NCI-H2029 treated with DMSO at 0.1 percent for 48 hours (cell line): ENCODE measurements around the gene TANGO6.
"Not testable (repeated sequence)": the region's sequence is repeated elsewhere in the genome, so short reads cannot be mapped to it uniquely, and the experiment has no call there.

Experiments used
- DNase-seq: peaks from one replicate; lab custom pipeline; 2025; lab: John Stamatoyannopoulos, UW

The TANGO6 gene

GRCh38 chr16:69057400-69058378, 214.4 kb downstream of the TANGO6 start:
- DNase-seq, result no peak

GRCh38 chr16:69063491-69063890, 220.2 kb downstream of the TANGO6 start:
- DNase-seq, result not testable (repeated sequence)

DNA sequence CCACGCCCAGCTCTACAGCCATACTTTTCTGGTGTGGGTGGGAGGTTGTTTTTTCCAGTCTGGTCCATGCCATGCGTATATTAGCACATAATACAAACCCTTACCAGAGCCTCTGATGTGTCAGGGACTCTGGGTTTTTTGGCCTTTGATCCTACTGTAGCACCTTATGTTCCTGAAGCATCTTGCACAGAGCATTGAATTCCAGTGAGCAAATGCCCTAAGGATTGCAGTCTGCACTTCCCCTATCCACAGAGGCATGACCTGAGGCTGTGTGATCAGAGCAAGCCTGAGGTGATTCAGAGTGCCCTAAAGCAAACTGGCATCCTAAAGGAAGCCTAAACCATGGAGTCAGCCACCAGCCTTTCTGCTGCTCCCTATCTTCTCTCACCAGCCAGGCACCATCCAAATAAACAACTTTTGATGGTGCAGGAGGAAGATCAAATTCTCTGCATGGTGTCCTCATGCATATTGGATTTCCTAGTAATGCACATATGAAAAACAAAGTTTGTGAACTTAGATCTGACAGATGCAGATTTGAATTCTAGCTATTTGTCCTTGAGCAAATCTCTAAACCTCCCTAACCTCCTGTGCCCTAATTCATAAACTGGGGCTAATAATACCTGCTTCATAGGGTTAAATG, 220.9 kb downstream of the TANGO6 start:
- DNase-seq, result no peak

GRCh38 chr16:69064764-69065313, 221.5 kb downstream of the TANGO6 start:
- DNase-seq, result no peak

DNA sequence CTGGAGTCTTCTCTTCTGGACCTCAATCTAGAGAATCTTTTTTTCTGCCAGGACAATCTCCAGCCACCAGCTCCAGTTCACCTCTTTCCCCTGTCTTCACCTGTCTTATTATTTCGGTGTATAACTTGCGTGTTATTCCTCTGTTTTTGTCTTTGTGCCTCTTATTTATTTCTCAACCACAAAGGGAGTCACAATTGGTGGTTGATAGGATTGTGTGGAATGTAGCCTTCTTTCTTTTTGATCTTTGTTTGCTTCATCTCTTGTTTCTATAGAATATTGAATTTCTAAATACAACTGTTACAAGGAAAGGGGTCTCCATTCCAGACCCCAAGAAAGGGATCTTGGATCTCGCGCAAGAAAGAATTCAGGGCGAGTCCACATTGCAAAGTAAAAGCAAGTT, 226.2 kb downstream of the TANGO6 start:
- no peak for DNase-seq

DNA sequence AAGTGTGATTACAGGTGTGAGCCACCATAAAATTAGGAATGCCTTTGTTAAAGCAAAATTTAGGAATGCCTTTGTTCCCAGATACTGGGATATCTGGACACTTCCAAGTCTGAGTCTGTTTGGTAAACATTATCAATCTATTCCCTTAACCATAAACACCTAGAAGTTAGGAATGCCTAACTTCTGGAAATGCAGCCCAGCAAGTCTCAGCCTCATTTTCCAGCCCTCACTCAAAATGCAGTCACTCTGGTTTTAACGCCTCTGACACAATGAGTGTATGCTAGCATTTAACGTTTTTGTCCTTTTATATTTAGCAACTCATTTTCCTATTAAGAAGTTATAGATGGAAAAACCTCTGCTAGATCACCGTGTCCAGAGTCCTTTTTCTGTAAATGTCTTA, 227.7 kb downstream of the TANGO6 start:
- no peak for DNase-seq

- no peak for DNase-seq
These were observed 229.3 kb downstream of the TANGO6 start for GRCh38 chr16:69072640-69072974.

DNA sequence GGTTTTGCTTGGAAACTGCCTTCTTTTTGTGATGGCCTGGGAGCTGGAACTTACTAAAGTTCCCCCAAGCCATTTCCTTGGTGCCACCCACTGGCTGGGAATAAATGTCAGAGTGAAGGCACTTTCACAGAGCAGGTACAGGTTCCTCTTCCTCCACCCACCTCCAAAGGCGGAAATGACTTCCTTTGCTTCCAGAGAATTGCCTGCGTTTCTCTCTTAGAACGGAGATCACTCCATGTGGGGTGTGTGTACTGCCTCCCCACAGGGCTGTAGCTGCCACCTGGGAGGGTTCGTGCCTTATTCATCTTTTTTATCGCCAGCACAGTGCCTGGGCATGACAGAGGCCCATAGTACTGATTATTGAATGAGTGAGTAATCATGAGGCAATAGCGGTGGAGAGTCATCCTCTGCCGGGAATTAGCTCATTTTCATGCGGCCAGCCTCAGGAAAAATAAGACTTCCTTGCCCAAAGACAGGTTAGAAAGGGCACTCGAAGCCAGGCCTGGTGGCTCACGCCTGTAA, 229.9 kb downstream of the TANGO6 start:
- no peak for DNase-seq

GRCh38 chr16:69077251-69077650, 233.9 kb downstream of the TANGO6 start:
- no peak for DNase-seq

DNA sequence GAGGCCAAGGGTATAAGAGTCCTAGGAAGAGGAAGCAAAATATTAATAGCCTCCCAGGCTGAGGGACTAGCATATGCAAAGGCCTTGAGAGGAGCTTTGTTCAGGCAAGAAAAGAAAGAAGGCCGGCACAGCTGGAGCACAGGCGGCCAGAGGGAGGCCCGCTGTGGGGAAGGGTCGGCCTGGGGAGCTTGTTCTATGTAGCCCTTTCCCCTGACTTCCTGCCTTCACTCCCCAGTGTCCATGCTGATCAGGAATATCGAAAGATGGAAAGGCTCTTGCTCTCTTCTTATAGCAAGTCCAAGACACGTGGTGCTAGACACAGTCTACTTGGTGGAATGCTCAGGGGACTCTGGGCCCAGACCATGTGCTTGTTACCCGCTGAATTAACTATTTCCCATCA, 234.7 kb downstream of the TANGO6 start:
- DNase-seq, result no peak

DNA sequence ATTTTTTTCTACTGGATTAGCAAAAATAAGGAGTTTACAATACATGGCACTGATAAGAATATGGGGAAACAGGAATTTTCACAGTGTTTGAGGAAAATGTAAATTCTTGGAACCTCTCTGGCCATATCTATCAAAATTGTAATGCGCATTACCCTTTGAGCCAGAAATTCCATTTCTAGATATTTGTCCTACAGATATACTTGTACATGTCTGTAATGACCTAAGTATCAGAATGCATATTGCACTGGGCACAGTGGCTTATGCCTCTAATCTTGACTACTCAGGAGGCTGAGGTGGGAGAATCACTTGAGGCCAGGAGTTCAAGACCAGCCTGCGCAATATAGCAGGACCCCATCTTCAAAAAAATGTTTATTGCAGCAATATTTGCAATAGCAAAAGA, 236.4 kb downstream of the TANGO6 start:
- DNase-seq, result no peak

DNA sequence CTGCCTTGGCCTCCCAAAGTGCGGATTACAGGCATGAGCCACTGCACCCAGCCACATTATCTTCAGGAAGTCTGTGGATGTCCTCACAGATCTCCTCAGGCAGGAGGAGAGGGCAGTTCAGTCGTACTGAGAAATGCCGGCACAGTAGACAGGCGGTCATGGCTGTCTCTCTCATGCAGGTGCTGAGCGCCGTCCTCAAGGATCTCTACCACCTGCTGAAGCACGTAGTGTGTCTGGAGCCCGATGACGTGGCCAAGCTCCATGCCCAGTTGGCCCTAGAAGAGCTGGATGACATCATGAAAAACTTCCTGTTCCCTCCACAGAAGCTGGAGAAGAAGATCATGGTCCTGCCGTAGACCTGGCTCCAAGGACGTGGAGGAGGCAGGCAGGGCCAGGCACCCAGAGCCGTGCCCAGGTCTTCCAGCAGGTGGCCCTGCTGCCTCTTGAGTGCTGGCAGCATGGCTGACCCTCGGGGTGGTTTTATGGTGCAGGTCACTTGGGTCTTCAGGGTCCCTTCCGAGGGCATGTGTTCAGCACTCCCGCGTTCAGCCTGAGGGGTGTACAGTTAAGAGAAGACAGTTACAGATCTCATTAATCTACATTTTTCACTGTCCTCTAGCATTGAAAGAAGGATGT, 240.1 kb downstream of the TANGO6 start:
- DNase-seq, result no peak

GRCh38 chr16:69084289-69084688, 241.0 kb downstream of the TANGO6 start:
- no peak for DNase-seq

DNA sequence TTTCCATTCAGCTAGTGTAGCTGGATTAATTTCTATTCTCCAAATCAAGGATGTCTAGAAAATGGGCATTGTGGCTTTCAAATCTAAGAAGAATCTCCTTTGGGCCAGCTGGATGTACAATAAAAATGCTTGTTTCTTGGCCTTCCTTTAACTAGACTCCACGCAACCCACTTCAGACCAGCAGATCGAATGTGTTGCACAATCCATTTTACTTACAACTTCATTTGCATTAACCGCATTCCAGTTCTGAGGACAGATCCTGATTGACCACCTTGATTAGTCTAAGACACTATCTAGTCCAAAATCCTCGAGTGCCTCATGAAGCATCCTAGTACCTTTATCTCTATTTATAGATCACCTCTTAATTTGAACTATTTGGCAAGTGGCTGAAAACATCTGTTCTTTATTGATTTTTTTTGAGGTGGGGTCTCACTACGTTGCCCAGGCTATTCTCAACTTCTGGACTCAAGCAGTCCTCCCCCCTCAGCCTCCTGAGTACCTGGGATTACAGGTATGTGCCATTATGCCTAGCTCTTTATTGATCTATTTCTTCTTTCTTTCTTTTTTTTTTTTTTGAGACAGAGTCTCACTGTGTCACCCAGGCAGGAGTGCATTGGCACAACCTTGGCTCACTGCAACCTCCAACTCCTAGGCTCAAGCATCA, 241.8 kb downstream of the TANGO6 start:
- no peak for DNase-seq

- DNase-seq, result no peak
These were observed 243.8 kb downstream of the TANGO6 start for GRCh38 chr16:69087161-69087581.

GRCh38 chr16:69088684-69089083, 245.4 kb downstream of the TANGO6 start:
- DNase-seq, result no peak

- peak; percentile 51 for DNase-seq
These were observed 246.0 kb downstream of the TANGO6 start for GRCh38 chr16:69089091-69089910.

- peak; percentile 75 for DNase-seq
These were observed 250.6 kb downstream of the TANGO6 start for GRCh38 chr16:69093974-69094373.

DNA sequence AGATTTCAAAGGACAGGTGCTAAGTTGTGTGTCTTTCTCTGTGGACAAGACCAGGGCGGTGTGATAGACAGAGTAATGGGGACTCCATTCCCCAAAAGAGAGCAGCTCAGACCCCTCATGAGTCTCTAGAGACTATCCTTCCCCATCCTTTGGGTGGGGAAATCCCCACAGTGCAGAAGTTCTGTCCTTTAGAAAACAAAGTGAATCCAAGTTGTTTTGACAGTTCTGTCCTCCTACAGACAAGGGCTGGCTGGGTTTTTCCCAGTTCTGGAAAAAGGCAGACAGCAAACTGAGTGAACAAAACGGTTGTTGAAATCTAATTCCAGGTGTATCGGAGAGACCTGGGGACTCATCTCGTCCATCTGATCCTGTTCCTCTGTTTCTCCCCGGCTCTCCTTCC, 251.2 kb downstream of the TANGO6 start:
- no peak for DNase-seq

DNA sequence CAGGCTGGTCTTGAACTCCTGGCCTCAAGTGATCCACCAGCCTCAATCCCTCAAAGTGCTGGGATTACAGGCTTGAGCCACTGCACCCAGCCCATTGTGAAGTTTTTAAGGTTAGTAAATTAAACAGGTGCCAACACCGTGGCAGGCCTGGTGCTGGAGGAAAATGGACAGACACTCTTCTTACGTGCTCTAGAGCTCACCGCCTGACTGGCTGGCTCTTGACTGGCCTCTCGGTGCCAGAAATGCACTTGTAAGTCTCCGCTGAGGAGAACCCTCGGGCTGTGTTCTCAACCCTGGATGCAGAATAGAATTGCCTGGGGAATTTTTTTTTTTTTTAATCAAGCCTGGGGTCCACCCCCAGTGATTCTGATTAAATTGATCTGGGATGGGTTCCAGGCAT, 251.9 kb downstream of the TANGO6 start:
- peak; percentile 67 for DNase-seq
